Endothelial cell of umbilical vein (primary cell): Measurements from ENCODE around the gene CABCOCO1. TPM values are rescaled to one million over a fixed set of nuclear protein-coding genes. Genes with fewer than 3 reads are reported as not detected.

ENCODE experiments used
- BruUV-seq: library from RNA; stranded (reverse); fragments of 400-500 nt; replicated peaks from 2 replicates; lab custom pipeline; 2021; lab: Mats Ljungman, UMichigan
- CTCF ChIA-PET: fragments of 300-600, 350-600 bp; sonication (Branson Sonifier 250); formaldehyde crosslinking; loops from one replicate; lab custom pipeline; 2021; ENCODE audit warnings: antibody characterized with exemption, inconsistent platforms; lab: Charles Lee
- POLR2A ChIA-PET: fragments of 300-600, 350-600 bp; sonication (Branson Sonifier 250); formaldehyde crosslinking; loops from one replicate; lab custom pipeline; 2021; ENCODE audit warnings: antibody characterized with exemption, inconsistent platforms; lab: Charles Lee
- DNase-seq: peaks from one replicate; pipeline ENCODE4 v3.0.0-alpha.2; 2011; ENCODE audit warnings: low read depth, low spot score
- FAIRE-seq: peaks from 2 replicates; lab custom pipeline; 2011; peaks lifted over from hg19 to GRCh38; lab: Jason Lieb, UNC
- H2AFZ ChIP-seq: 2 replicates; pipeline ENCODE4 v1.6.0; 2012; ENCODE audit warnings: low read depth, low read length, control low read depth, inconsistent platforms
- H3K27ac ChIP-seq: 2 replicates; pipeline ENCODE4 v1.5.1; 2011; ENCODE audit warnings: low read depth, mild to moderate bottlenecking, control low read depth, low read length, moderate library complexity; ENCODE audit not compliant: insufficient read depth
- H3K27me3 ChIP-seq, 2 experiments: 2 replicates each; pipeline versions ENCODE4 v1.6.0 to v1.6.1; 2011; ENCODE audit warnings: low read length in 2 of 2, mixed read lengths in 1 of 2; ENCODE audit not compliant: control insufficient read depth in 2 of 2, insufficient read depth in 2 of 2
- H3K36me3 ChIP-seq, 2 experiments: 2 replicates in 1 of 2; 3 replicates in 1 of 2; pipeline ENCODE4 v1.5.1; 2011; ENCODE audit warnings: low read length in 2 of 2, mild to moderate bottlenecking in 1 of 2, moderate library complexity in 1 of 2; ENCODE audit not compliant: control insufficient read depth in 2 of 2, insufficient read depth in 2 of 2; ENCODE audit errors: extremely low read depth in 1 of 2
- H3K4me1 ChIP-seq: 3 replicates; pipeline ENCODE4 v1.5.1; 2011; ENCODE audit warnings: mild to moderate bottlenecking, low read length; ENCODE audit not compliant: control insufficient read depth, insufficient read depth; ENCODE audit errors: extremely low read depth
- H3K4me2 ChIP-seq: 2 replicates; pipeline ENCODE4 v1.6.1; 2011; ENCODE audit warnings: low read length, control low read depth, mixed read lengths; ENCODE audit not compliant: insufficient read depth
- H3K4me3 ChIP-seq, 3 experiments: fragments of 200-600 bp in 1 of 3; sonication (generic), shearing (Covaris generic) in 1 of 3; replicated peaks in 1 of 3; 2 replicates each; pipeline ENCODE4 v1.5.1; 2011 to 2016; ENCODE audit warnings: control low read depth in 3 of 3, low read length in 3 of 3, mild to moderate bottlenecking in 2 of 3, inconsistent platforms in 1 of 3, low read depth in 1 of 3, moderate library complexity in 1 of 3; ENCODE audit not compliant: insufficient read depth in 1 of 3
- H3K79me2 ChIP-seq: 2 replicates; pipeline ENCODE4 v1.6.0; 2012; ENCODE audit warnings: low read length, inconsistent platforms; ENCODE audit not compliant: control insufficient read depth, insufficient read depth
- H3K9ac ChIP-seq: replicated peaks from 2 replicates; pipeline ENCODE3; 2011; ENCODE audit warnings: low read length, control low read depth; ENCODE audit not compliant: insufficient read depth; ENCODE audit errors: extremely low read depth
- H3K9me1 ChIP-seq: replicated peaks from 3 replicates; pipeline ENCODE4 v1.6.0; 2011; ENCODE audit warnings: mild to moderate bottlenecking, low read length; ENCODE audit not compliant: control insufficient read depth, insufficient read depth; ENCODE audit errors: extremely low read depth
- H3K9me3 ChIP-seq: replicated peaks from 2 replicates; pipeline ENCODE4 v1.5.1; 2012; ENCODE audit warnings: low read length, inconsistent platforms; ENCODE audit not compliant: control insufficient read depth, insufficient read depth
- H4K20me1 ChIP-seq: replicated peaks from 2 replicates; pipeline ENCODE3; 2011; ENCODE audit warnings: mild to moderate bottlenecking, low read length; ENCODE audit not compliant: control insufficient read depth, insufficient read depth; ENCODE audit errors: extremely low read depth
- CTCF ChIP-seq, 2 donors: IDR thresholded peaks; 1 replicate in 1 of 2; 2 replicates in 1 of 2; pipeline ENCODE4 v1.5.1; 2011; ENCODE audit warnings: low read length in 2 of 2, mild to moderate bottlenecking in 2 of 2, moderate library complexity in 2 of 2, control low read depth in 1 of 2, inconsistent platforms in 1 of 2, low read depth in 1 of 2; ENCODE audit not compliant: insufficient read depth in 1 of 2; ENCODE audit errors: extremely low read depth in 1 of 2
- EZH2 ChIP-seq: IDR thresholded peaks from 2 replicates; pipeline ENCODE4 v1.6.1; 2012; ENCODE audit warnings: borderline replicate concordance, low read depth, mild to moderate bottlenecking, moderate library complexity, low read length, inconsistent platforms; ENCODE audit not compliant: severe bottlenecking
- FOS ChIP-seq: IDR thresholded peaks from 2 replicates; pipeline ENCODE4 v1.6.1; 2011; ENCODE audit warnings: mild to moderate bottlenecking, low read length, moderate library complexity, borderline replicate concordance; ENCODE audit not compliant: insufficient read depth
- GATA2 ChIP-seq: IDR thresholded peaks from 2 replicates; pipeline ENCODE4 v1.7.0; 2011; ENCODE audit warnings: low read depth, mild to moderate bottlenecking, moderate library complexity, mixed read lengths, low read length; ENCODE audit not compliant: insufficient read length, insufficient read depth
- JUN ChIP-seq: IDR thresholded peaks from 2 replicates; pipeline ENCODE4 v1.6.1; 2011; ENCODE audit warnings: borderline replicate concordance, low read depth; ENCODE audit not compliant: insufficient read length, insufficient read depth
- MAX ChIP-seq: IDR thresholded peaks from 2 replicates; pipeline ENCODE4 v1.6.1; 2011; ENCODE audit not compliant: insufficient read depth, insufficient read length
- MYC ChIP-seq: IDR thresholded peaks from one replicate; pipeline ENCODE4 v1.6.1; 2011; ENCODE audit warnings: mild to moderate bottlenecking, low read depth, low read length
- POLR2A ChIP-seq: IDR thresholded peaks from 2 replicates; pipeline ENCODE4 v1.6.1; 2012; ENCODE audit warnings: low read depth, mild to moderate bottlenecking, control low read depth, low read length
- POLR2AphosphoS5 ChIP-seq: IDR thresholded peaks from 2 replicates; pipeline ENCODE4 v1.6.1; 2012; ENCODE audit warnings: low read depth, mild to moderate bottlenecking, control low read depth, low read length, moderate library complexity; ENCODE audit not compliant: insufficient read depth
- dilution Hi-C: fragments of 300-500 bp; cut with MboI; formaldehyde crosslinking; loops from one replicate; pipeline ENCODE4 v1.15.0; 2019; ENCODE audit warnings: low sequenced_read_pairs; ENCODE audit not compliant: extremely low pct_ligation_motif_present
- intact Hi-C: fragments of 100-400 bp; cut with micrococcal nuclease; formaldehyde crosslinking; loops from one replicate; pipeline ENCODE4 v1.10.0; 2022
- polyA plus RNA-seq, 4 experiments: library from polyadenylated mRNA; depleted of rRNA in 3 of 4; stranded (reverse) in 3 of 4; unstranded in 1 of 4; fragments of >200 nt; gene quantifications; 2 replicates each; pipeline versions ENCODE4 v1.2.1 to v1.2.3, GENCODE V29; 2011 to 2012; ENCODE audit warnings: missing spikeins in 1 of 4
- total RNA-seq: library from RNA; stranded (reverse); gene quantifications from 2 replicates; pipeline ENCODE4 v1.2.3, GENCODE V29; 2021

The CABCOCO1 gene
- total and polyA plus RNA-seq, 2 donors (not counting 3 experiments of a cell fraction or from before 2014, with no cell fraction given): 0.06 to 1.3 TPM

GRCh38 chr10:61761825-61762217 is 99.1 kb downstream of the CABCOCO1 start:
- Histone ChIP-seq H3K9me1 (no peaks in the 10 kb centered on the region), H3K4me2 (no peak overlapping the region), H3K36me3 (no peaks in the 10 kb centered on the region), H3K79me2 (no peaks in the 10 kb centered on the region), H4K20me1 (no peaks in the 10 kb centered on the region), H3K27me3 (no peaks in the 10 kb centered on the region), H3K9me3 (no peaks in the 10 kb centered on the region), H2AFZ (no peak overlapping the region), H3K9ac (no peak overlapping the region), H3K4me3 (no peak overlapping the region), H3K27ac (no peak overlapping the region), H3K4me1 (peaks cover 14% of the 10 kb centered on the region)
- DNase-seq (no peak), FAIRE-seq (no peak)
- POLR2A ChIA-PET: no interaction called here
- intact Hi-C loops (no loop called here), dilution Hi-C loops (no loop called here)
- no TSS peak for BruUV-seq
- no peak for TF ChIP-seq MYC
- no peak for TF ChIP-seq POLR2AphosphoS5
- no peak for TF ChIP-seq MAX
- TF ChIP-seq EZH2: no peak
- TF ChIP-seq GATA2: no peak
- no peak for TF ChIP-seq POLR2A
- TF ChIP-seq CTCF (IDR thresholded peaks at IDR 0.05; ENCODE audit: extremely low read depth in 1 of 2, insufficient read depth in 1 of 2, low read depth in 1 of 2, low read length in 2 of 2): no peak
- TF ChIP-seq FOS: no peak
- TF ChIP-seq JUN: no peak
- CTCF ChIA-PET: interaction anchor here (1.3 to 2.9 kb wide), 4 partner anchors 10 to 135 kb away, joined by 4 to 27 read pairs (median 6); no protein-coding TSS in a partner anchor
